Head of caudate nucleus (tissue), 42 donors: Measurements from ENCODE around the gene ARHGAP15.
A peak's percentile ranks its signal among the peaks of the same experiment; 100 is the strongest.

ENCODE experiments used
- DNase-seq, 42 donors: peaks; one replicate each; pipeline versions ENCODE4 v3.0.0 to v3.0.0-alpha.2; 2020 to 2021; ENCODE audit warnings: mixed read lengths in 7 of 42
- intact Hi-C: fragments of 100-400 bp; cut with DNase I; formaldehyde crosslinking; loops from one replicate; pipeline ENCODE4 v1.15.0; 2022

ARHGAP15 gene

DNA sequence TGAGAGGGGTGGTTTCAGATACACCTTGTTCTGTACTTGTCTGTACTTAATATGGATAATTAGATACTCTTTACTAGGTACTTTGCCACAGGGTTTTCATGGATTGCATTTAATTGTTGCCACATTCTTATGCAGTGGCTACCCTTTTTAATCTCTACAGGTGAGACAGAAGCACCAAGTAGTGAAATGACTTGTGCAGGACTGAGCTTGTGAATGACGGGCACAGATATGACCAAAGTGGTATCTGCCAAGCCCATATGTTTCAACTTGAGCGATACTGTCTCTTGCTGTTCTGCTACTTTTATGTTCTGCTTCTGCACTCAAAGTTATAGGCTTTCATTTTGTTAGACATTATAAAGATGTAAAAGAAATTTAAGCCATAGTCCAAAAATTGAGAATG lies 288.2 kb downstream of the ARHGAP15 start:
- no peak for DNase-seq
- intact Hi-C loops, result no loop called here

- DNase-seq, result no peak
- intact Hi-C loops, result no loop called here
These were observed 291.1 kb downstream of the ARHGAP15 start for GRCh38 chr2:143420313-143420712.

DNA sequence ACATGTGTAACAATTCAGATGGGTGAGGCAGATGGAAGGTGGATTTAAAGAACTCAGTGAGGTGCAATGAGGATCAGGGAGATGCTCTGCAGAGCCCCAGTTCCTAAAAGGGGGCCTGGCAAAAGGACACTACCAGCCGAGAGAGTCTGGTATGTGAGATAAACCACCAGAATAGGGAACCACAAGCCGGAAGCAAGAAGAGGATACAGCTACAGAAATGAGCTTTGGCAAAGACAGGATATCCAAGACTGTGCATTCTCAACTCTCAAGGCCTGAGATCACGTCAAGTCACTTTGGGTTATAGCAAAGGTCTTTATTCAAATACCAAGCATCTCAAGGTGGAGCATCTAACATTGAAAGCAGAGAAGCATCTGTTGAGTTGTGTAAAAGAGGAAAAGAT lies 293.5 kb downstream of the ARHGAP15 start:
- intact Hi-C loops, result no loop called here

DNA sequence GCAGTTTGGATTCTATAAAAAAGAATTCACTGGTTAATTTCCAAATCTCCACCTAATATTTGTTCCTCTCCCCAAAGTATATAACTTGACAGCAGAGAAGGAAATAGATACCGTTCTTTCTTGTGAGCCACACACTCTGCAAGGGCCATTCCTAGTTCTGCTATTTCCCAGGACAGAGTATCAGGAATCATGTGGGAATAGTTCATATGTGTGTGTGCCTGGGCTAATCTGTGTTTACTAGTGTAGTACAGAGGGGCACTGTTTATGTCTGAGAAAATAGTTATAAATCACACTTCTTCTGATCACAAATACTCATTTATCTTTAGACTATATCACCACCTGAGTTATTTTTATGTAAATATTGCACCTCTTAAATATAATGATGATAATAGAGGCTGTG lies 296.7 kb downstream of the ARHGAP15 start:
- DNase-seq, result no peak
- intact Hi-C loops, result no loop called here

More for the DNA sequence above, 293.5 kb downstream of the ARHGAP15 start:
- DNase-seq, result peak in 3 of 42 donors; percentile 2 to 8 (median 3)

DNA sequence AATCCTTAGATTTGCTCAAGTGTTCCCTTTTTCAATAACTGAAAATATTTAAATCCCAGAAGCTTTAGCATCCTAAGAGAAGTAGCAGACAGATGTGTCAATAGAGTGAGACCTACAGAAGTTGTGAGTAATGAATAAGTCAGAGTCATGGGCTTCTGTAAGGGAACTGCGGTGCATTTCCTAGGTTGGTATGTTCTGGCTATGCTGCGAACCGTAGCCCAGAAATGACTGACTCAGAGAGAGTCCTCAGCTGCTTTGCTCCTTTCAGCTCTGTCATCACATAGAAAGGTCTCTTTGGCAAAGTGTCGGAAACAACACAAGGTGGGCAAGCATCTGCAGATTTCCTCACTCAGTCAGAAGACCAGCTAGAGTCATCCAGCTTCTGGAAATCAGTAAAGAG lies 297.1 kb downstream of the ARHGAP15 start:
- intact Hi-C loops, result no loop called here

GRCh38 chr2:143428700-143429099 lies 299.5 kb downstream of the ARHGAP15 start:
- intact Hi-C loops, result no loop called here
- DNase-seq, result no peak

More for the DNA sequence above, 297.1 kb downstream of the ARHGAP15 start:
- no peak for DNase-seq

- intact Hi-C loops, result no loop called here
- DNase-seq, result no peak
These were observed 300.9 kb downstream of the ARHGAP15 start for GRCh38 chr2:143429932-143430679.

GRCh38 chr2:143431316-143431715 lies 302.1 kb downstream of the ARHGAP15 start:
- intact Hi-C loops, result no loop called here
- no peak for DNase-seq

DNA sequence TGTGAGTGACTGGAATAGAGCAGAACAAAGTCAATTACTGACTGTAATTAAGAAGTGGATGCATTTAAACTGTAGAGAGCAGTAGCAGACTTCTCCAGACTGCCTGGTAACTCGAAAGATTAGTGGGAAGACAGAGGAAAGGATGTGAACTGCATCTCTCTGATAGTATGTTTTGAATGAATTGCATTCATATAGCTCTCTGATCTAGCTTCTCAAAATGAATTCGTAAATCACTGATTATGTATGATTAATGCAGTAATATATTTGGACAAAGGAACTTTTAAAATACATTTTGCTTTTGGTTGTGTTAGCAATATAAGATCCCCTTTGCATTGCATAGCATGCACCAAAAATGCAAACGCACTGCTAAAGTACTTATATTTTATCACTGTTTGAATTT lies 304.0 kb downstream of the ARHGAP15 start:
- intact Hi-C loops, result no loop called here
- no peak for DNase-seq

- no peak for DNase-seq
These were observed 304.6 kb downstream of the ARHGAP15 start for GRCh38 chr2:143433840-143434239.

GRCh38 chr2:143434445-143434844 lies 305.2 kb downstream of the ARHGAP15 start:
- intact Hi-C loops, result no loop called here
- DNase-seq, result no peak

More at GRCh38 chr2:143433840-143434239, 304.6 kb downstream of the ARHGAP15 start:
- intact Hi-C loops, result no loop called here

DNA sequence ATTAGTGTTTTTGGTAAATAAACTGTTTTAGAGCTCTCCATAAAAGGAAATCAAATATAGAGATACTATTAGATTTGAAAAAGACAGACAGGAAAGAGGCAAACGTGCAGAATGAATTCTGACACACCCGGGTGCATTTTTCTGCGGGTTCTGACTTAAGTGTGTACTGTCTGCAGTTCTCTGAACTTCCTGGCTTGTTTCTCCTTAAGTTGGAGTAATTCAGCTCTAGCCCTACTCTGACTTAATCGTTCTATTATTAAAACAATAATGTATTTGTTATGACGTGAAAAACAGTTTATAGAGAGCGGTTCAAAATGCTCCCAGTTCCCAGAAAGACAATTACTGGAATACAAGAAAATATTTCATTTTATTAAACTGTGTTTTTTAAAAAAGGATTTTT lies 305.9 kb downstream of the ARHGAP15 start:
- DNase-seq, result no peak
- intact Hi-C loops, result no loop called here

- no peak for DNase-seq
- intact Hi-C loops, result no loop called here
These were observed 307.7 kb downstream of the ARHGAP15 start for GRCh38 chr2:143436951-143437350.

DNA sequence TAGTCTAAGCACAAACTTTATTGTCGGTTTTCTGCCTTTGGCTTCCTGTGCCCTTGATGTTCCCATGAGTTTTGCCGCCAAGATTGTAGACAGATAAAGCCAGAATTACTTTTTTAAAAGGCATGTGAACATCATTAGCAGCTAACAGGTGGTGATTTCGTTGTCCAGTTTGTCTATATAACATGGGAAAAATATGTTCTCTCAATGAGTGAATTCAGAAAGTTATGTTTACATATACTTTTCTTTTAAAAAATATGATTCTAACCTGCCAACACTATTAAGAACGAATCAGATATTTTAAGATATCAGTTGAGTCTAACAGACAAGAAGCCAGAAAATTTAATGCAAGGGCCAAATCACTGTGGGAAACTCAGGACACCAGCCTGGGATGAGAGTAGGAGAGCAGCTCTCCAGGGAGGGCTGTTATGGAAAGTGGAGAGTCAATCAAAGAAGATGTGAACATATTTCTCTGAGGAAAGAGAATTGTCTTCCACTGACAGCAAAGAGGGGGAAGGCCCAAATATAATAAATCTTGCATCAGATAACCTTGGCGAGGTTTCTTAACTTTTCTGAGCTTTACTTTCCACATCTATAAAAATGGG lies 311.3 kb downstream of the ARHGAP15 start:
- intact Hi-C loops, result no loop called here
- DNase-seq, result no peak

DNA sequence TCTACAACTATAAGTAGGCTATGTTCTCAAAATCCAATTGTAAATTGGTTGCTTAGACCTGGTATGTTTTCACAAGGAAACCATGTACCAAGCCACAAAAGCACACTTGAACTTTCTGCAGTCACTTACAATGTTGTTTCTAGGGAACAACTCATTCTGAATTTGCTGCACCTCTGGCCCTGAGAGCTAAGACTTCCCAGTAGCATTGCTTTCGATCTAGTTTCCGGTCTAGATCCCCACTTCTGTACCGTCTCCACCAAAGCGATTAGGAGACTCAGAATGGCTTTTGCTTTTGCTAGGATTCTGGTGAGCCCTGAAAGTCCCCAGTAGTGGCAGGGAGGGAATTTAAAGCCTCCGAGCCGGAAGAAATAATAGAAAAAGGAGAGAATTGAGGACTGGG lies 313.0 kb downstream of the ARHGAP15 start:
- intact Hi-C loops, result no loop called here
- DNase-seq, result no peak

DNA sequence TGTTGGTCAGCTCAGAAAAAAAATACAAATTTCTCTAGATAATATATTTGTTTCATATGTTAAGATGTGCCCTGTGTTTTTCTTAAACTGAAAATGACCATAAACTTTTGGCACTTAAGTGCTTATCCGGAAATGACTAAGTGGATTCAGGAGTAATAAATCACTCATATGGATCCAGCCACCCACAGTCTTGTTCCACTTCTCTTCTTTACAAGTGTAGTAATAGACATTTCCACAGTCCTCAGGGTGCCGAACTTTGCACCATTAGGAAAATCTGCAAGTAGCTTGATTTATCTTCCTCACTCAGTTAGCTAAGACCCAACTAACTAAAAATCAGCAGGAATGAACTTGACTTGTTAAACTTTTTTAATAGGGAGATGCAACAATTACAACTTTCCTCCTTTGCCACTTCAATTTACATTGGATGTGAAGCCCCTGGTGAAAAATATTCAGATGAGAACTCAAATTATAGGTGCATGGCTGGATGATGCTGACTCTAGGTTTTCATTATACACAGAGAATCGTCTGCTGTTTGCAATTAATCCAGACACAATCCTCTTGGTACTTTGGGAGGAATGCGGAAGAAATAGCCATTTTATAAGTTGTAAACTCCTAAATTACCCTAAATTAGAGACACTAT lies 322.5 kb downstream of the ARHGAP15 start:
- no peak for DNase-seq
- intact Hi-C loops, result no loop called here

- no peak for DNase-seq
- intact Hi-C loops, result no loop called here
These were observed 323.7 kb downstream of the ARHGAP15 start for GRCh38 chr2:143452817-143453451.

GRCh38 chr2:143453981-143454511 lies 324.8 kb downstream of the ARHGAP15 start:
- DNase-seq, result no peak
- intact Hi-C loops, result no loop called here

- intact Hi-C loops, result no loop called here
- no peak for DNase-seq
These were observed 326.1 kb downstream of the ARHGAP15 start for GRCh38 chr2:143455317-143455716.
